WTC11 (cell line): Measurements from ENCODE around the gene GAB2. TPM values are rescaled to one million over a fixed set of nuclear protein-coding genes. Genes with fewer than 3 reads are reported as not detected.

Experiments used
- ATAC-seq: fragments of 200-7000 bp; cut with Tn5 transposase; 2 replicates; pipeline ENCODE4 v1.10.0; 2021; ENCODE audit warnings: mild to moderate bottlenecking, moderate library complexity
- CTCF ChIA-PET: fragments of 300-600 bp; sonication (Branson Sonifier 250); formaldehyde crosslinking; loops from one replicate; lab custom pipeline; 2021; ENCODE audit warnings: antibody characterized with exemption; lab: Charles Lee
- POLR2A ChIA-PET: fragments of 350-600 bp; sonication (Branson Sonifier 250); formaldehyde crosslinking; loops from one replicate; lab custom pipeline; 2021; ENCODE audit warnings: antibody characterized with exemption; lab: Charles Lee
- DNase-seq: peaks from one replicate; pipeline ENCODE4 v3.0.0; 2021; ENCODE audit warnings: low spot score
- H3K27ac Mint-ChIP-seq: 2 replicates; pipeline ENCODE4 v1.8.0; 2021; ENCODE audit warnings: mixed read lengths
- H3K27me3 Mint-ChIP-seq: 2 replicates; pipeline ENCODE4 v1.8.0; 2021; ENCODE audit warnings: low read depth, mild to moderate bottlenecking, moderate library complexity, mixed read lengths
- H3K36me3 Mint-ChIP-seq: 2 replicates; pipeline ENCODE4 v1.8.0; 2021; ENCODE audit warnings: mixed read lengths
- H3K4me1 Mint-ChIP-seq: 2 replicates; pipeline ENCODE4 v1.8.0; 2022; ENCODE audit warnings: mixed read lengths
- H3K4me3 Mint-ChIP-seq: 2 replicates; pipeline ENCODE4 v1.8.0; 2021; ENCODE audit warnings: mild to moderate bottlenecking, moderate library complexity, mixed read lengths
- H3K9me3 Mint-ChIP-seq: 2 replicates; pipeline ENCODE4 v1.8.0; 2021; ENCODE audit warnings: mixed read lengths
- CTCF ChIP-seq: fragments of 200-600 bp; IDR thresholded peaks from 2 replicates; pipeline ENCODE4 v1.8.0; 2022; ENCODE audit warnings: antibody characterized with exemption
- E2F5 ChIP-seq: sonication (generic); formaldehyde crosslinking; IDR thresholded peaks from 2 replicates; pipeline ENCODE4 v1.8.1; 2022; ENCODE audit warnings: mild to moderate bottlenecking, moderate library complexity, missing genetic modification reagents
- FOXJ3 ChIP-seq: sonication (generic); formaldehyde crosslinking; IDR thresholded peaks from 2 replicates; pipeline ENCODE4 v1.9.0; 2021; ENCODE audit warnings: missing genetic modification reagents, mild to moderate bottlenecking, borderline replicate concordance
- MAX ChIP-seq: sonication (generic); formaldehyde crosslinking; IDR thresholded peaks from 2 replicates; pipeline ENCODE4 v1.8.0; 2022; ENCODE audit warnings: mild to moderate bottlenecking, missing genetic modification reagents
- PRDM15 ChIP-seq: sonication (generic); formaldehyde crosslinking; IDR thresholded peaks from 2 replicates; pipeline ENCODE4 v1.8.0; 2022; ENCODE audit warnings: missing genetic modification reagents
- SOX15 ChIP-seq: fragments of 250-450 bp; sonication (Bioruptor Pico); IDR thresholded peaks from 2 replicates; pipeline ENCODE4 v1.9.0; 2021; ENCODE audit warnings: mild to moderate bottlenecking
- ZNF396 ChIP-seq: fragments of 250-450 bp; sonication (Bioruptor Pico); IDR thresholded peaks from 2 replicates; pipeline ENCODE4 v1.8.0; 2021; ENCODE audit warnings: mild to moderate bottlenecking, moderate library complexity, borderline replicate concordance
- ZSCAN18 ChIP-seq: fragments of 250-450 bp; sonication (Bioruptor Pico); IDR thresholded peaks from 2 replicates; pipeline ENCODE4 v2.1.2; 2022; ENCODE audit warnings: mild to moderate bottlenecking, moderate library complexity
- total RNA-seq: library from RNA; stranded (reverse); gene quantifications from 3 replicates; pipeline ENCODE4 v1.2.3, GENCODE V29; 2021

GAB2 gene
- total RNA-seq, 1 experiment from 2014 or later: 10.6 TPM

- Mint-ChIP-seq H3K27ac (no peak overlapping the region), H3K4me3 (no peak overlapping the region)
These were observed 3.1 kb downstream of the GAB2 start for GRCh38 chr11:78414321-78415051.

More at GRCh38 chr11:78414321-78415051, 3.1 kb downstream of the GAB2 start:
- H3K4me1 Mint-ChIP-seq: peaks cover 21% of the 10 kb centered on the region
- ATAC-seq: no peak
- CTCF ChIA-PET: no interaction called here
- TF ChIP-seq ZNF396 (CRISPR knock-in tag): no peak
- peak; percentile 53; the same call in 1 of the 2 replicates for TF ChIP-seq CTCF
- TF ChIP-seq PRDM15 (CRISPR knock-in tag): no peak
- no peak for TF ChIP-seq FOXJ3 (CRISPR knock-in tag)
- TF ChIP-seq ZSCAN18 (CRISPR knock-in tag): no peak
- no peak for TF ChIP-seq SOX15 (CRISPR knock-in tag)
- TF ChIP-seq E2F5 (CRISPR knock-in tag): no peak
- no peak for TF ChIP-seq MAX (CRISPR knock-in tag)
- TF ChIP-seq, all 79 proteins: peak for 1
- DNase-seq: no peak
- POLR2A ChIA-PET: no interaction called here
- H3K36me3 Mint-ChIP-seq: peaks cover 4% of the 10 kb centered on the region; the same call in 1 of the 2 replicates
- peaks cover 5% of the 10 kb centered on the region for H3K9me3 Mint-ChIP-seq
- peaks cover 17% of the 10 kb centered on the region for H3K27me3 Mint-ChIP-seq
